Loucy (cell line): ENCODE data around the gene DCAF11.
A peak's percentile ranks its signal among the peaks of the same experiment; 100 is the strongest.

Source experiments
- H2AFZ ChIP-seq: fragments of 200-600 bp; sonication (generic); 2 replicates; pipeline ENCODE4 v1.6.0; 2016; ENCODE audit warnings: antibody characterized with exemption, mild to moderate bottlenecking, low read length, moderate library complexity
- H3F3A ChIP-seq: fragments of 200-600 bp; 2 replicates; pipeline ENCODE4 v1.6.0; 2016; ENCODE audit warnings: antibody characterized with exemption, low read depth, mild to moderate bottlenecking
- H3K27me3 ChIP-seq: fragments of 200-600 bp; sonication (generic); 2 replicates; pipeline ENCODE4 v1.6.1; 2014; ENCODE audit warnings: low read length, mild to moderate bottlenecking; ENCODE audit not compliant: insufficient read depth, poor library complexity, severe bottlenecking
- H3K36me3 ChIP-seq: fragments of 200-600 bp; sonication (generic); 2 replicates; pipeline ENCODE4 v1.6.1; 2016; ENCODE audit warnings: low read length; ENCODE audit not compliant: insufficient read depth
- H3K4me1 ChIP-seq: fragments of 200-600 bp; sonication (generic); 2 replicates; pipeline ENCODE4 v1.5.1; 2014; ENCODE audit warnings: low read length, mild to moderate bottlenecking; ENCODE audit not compliant: insufficient read depth, poor library complexity, severe bottlenecking
- H3K4me2 ChIP-seq: fragments of 200-600 bp; sonication (generic); 2 replicates; pipeline ENCODE4 v1.6.0; 2014; ENCODE audit warnings: antibody characterized with exemption, low read length, low read depth, mild to moderate bottlenecking; ENCODE audit not compliant: poor library complexity, severe bottlenecking
- H3K4me3 ChIP-seq: fragments of 200-600 bp; sonication (generic); 2 replicates; pipeline ENCODE4 v1.5.1; 2014; ENCODE audit warnings: low read length, mild to moderate bottlenecking, mixed read lengths; ENCODE audit not compliant: poor library complexity, severe bottlenecking
- H3K79me2 ChIP-seq: fragments of 200-600 bp; sonication (generic); 2 replicates; pipeline ENCODE4 v1.6.1; 2014; ENCODE audit warnings: low read length; ENCODE audit not compliant: insufficient read depth
- H3K9ac ChIP-seq: fragments of 200-600 bp; sonication (generic); 2 replicates; pipeline ENCODE4 v1.6.0; 2014; ENCODE audit warnings: mild to moderate bottlenecking, low read depth, low read length, moderate library complexity; ENCODE audit not compliant: poor library complexity, severe bottlenecking
- H3K9me2 ChIP-seq: fragments of 200-600 bp; sonication (generic); replicated peaks from 2 replicates; pipeline ENCODE4 v1.6.1; 2016; ENCODE audit warnings: low read depth, low read length, mixed read lengths
- H3K9me3 ChIP-seq: fragments of 200-600 bp; sonication (generic); 2 replicates; pipeline ENCODE4 v1.6.1; 2014; ENCODE audit warnings: mild to moderate bottlenecking, antibody characterized with exemption, low read length, low read depth; ENCODE audit not compliant: insufficient read depth
- H4K20me1 ChIP-seq: fragments of 200-600 bp; sonication (generic); 2 replicates; pipeline ENCODE4 v1.6.0; 2014; ENCODE audit warnings: antibody characterized with exemption, low read length, mild to moderate bottlenecking; ENCODE audit not compliant: insufficient read depth, poor library complexity, severe bottlenecking
- EZH2phosphoT487 ChIP-seq: fragments of 200-600 bp; IDR thresholded peaks from 2 replicates; pipeline ENCODE4 v1.6.1; 2018; ENCODE audit warnings: antibody characterized with exemption, mild to moderate bottlenecking, moderate library complexity, borderline replicate concordance
- TF ChIP-seq, protein P1 (sequence below): fragments of 200-600 bp; sonication (generic); conservative IDR thresholded peaks from 2 replicates; pipeline ENCODE4 v1.5.1; 2014; ENCODE audit warnings: mild to moderate bottlenecking, antibody characterized with exemption, low read length

Gene DCAF11

DNA sequence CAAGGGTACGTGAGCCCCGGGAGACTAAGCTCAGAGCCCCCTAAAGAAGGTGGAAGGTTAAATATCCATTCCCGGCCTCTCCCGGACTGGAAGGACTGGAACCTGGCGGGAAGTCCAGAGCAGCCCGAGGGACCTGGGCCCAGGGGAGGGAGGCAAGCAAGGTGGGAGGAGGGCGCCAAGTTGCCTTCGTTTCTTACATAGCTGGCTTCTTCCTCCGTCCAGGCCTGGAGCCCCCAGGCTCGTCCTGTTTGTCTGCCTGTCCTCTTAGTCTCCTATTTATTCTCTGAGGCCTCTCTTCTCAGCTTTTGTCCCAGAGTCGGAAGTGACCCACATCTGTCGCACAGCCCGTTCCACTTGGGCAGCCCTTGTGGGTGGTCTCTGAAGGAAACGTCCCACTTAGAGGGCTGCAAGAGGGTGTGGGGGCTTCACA, 19.7 kb upstream of the DCAF11 start:
- Histone ChIP-seq H4K20me1 (no peaks in the 10 kb centered on the region), H3K9me3 (no peaks in the 10 kb centered on the region), H3K36me3 (no peaks in the 10 kb centered on the region; the same call in 1 of the 2 replicates), H3K4me3 (peak overlapping the region; percentile 93), H3K9me2 (no peaks in the 10 kb centered on the region), H3F3A (no peaks in the 10 kb centered on the region; the same call in 1 of the 2 replicates), H3K79me2 (peaks cover 33% of the 10 kb centered on the region), H3K4me2 (peak overlapping the region; percentile 90), H3K4me1 (peaks cover 26% of the 10 kb centered on the region), H3K27me3 (no peaks in the 10 kb centered on the region), H2AFZ (0 out of 2 replicates have a peak overlapping the region, but pooled peaks have one; percentile 65), H3K9ac (peak overlapping the region; percentile 99)
- TF ChIP-seq, protein P1, sequence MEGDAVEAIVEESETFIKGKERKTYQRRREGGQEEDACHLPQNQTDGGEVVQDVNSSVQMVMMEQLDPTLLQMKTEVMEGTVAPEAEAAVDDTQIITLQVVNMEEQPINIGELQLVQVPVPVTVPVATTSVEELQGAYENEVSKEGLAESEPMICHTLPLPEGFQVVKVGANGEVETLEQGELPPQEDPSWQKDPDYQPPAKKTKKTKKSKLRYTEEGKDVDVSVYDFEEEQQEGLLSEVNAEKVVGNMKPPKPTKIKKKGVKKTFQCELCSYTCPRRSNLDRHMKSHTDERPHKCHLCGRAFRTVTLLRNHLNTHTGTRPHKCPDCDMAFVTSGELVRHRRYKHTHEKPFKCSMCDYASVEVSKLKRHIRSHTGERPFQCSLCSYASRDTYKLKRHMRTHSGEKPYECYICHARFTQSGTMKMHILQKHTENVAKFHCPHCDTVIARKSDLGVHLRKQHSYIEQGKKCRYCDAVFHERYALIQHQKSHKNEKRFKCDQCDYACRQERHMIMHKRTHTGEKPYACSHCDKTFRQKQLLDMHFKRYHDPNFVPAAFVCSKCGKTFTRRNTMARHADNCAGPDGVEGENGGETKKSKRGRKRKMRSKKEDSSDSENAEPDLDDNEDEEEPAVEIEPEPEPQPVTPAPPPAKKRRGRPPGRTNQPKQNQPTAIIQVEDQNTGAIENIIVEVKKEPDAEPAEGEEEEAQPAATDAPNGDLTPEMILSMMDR: no peak
- TF ChIP-seq EZH2phosphoT487: no peak

DNA sequence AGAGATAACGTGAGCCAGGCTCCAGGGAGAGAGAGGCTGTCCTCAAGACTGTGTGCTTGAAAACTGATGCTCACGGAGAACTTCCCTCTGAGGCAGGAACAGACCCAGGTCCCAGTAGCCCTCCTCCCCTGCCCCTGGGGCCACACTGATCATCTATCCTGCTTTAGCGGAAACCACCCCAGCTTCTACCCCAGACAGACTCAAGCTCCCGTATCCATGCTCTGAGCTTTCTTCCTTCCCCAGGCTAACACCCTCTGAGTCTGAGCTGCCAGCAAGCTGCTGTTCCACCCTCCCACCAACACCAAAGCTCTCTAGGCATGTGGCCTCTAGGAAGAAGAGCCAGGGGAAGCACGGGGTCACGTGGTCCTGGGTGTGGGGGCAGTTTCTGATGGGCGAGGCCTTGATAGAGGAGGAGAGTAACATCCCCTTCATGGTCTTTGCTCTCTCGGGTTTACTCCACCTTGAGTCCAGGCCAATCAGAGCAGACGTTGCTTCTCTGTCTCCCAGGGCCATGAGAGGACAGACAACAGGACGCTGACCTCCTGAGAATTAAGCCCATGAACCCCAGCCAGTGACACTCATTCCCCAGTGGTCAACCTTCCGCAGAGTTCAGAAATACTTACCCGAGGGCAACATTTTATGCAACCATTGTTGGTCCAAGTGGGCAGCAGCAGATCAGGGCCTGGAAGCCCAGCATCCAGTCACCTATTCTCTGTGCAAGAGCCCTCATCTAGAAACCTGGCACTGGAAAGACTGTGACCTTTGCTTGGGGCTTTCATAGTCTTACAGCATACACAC, 19.1 kb upstream of the DCAF11 start:
- TF ChIP-seq, protein P1: no peak
- TF ChIP-seq EZH2phosphoT487: no peak
- H3K9me2 ChIP-seq: no peaks in the 10 kb centered on the region
- peak overlapping the region; percentile 93 for H3K4me3 ChIP-seq
- peaks cover 33% of the 10 kb centered on the region for H3K79me2 ChIP-seq
- H3K27me3 ChIP-seq: no peaks in the 10 kb centered on the region
- H3K36me3 ChIP-seq: no peaks in the 10 kb centered on the region; the same call in 1 of the 2 replicates
- H3F3A ChIP-seq: no peaks in the 10 kb centered on the region; the same call in 1 of the 2 replicates
- no peaks in the 10 kb centered on the region for H4K20me1 ChIP-seq
- H3K4me2 ChIP-seq: peak overlapping the region; percentile 90
- H3K4me1 ChIP-seq: peaks cover 26% of the 10 kb centered on the region
- H3K9me3 ChIP-seq: no peaks in the 10 kb centered on the region
- peak overlapping the region; percentile 99 for H3K9ac ChIP-seq
- no peak overlapping the region for H2AFZ ChIP-seq

DNA sequence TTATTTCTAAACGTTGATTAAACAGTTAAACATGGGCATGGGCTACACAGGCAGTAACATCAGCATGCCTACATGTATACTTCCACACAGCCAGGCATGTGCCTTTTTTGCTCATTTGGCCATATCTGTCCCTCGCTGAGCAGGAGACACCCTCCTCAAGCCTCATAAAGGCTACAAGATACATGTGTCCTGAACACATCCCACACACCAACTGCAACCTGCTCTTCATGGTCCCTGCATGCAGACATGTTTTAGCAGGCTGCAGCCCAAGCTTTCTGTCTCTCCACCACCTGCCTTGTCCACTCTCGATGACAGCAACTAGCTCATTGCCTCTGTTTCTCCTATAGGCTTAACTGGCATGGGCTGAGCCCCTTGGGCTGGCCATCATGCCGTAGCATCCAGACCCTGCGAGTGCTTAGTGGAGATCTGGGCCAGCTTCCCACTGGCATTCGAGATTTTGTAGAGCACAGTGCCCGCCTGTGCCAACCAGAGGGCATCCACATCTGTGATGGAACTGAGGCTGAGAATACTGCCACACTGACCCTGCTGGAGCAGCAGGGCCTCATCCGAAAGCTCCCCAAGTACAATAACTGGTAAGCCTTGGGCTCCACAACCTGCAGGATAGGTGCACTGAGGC, 17.9 kb upstream of the DCAF11 start:
- TF ChIP-seq EZH2phosphoT487: no peak
- TF ChIP-seq, protein P1: no peak
- Histone ChIP-seq H4K20me1 (no peaks in the 10 kb centered on the region), H3K9ac (no peak overlapping the region), H3K27me3 (no peaks in the 10 kb centered on the region), H3K79me2 (peaks cover 33% of the 10 kb centered on the region), H3K9me2 (no peaks in the 10 kb centered on the region), H2AFZ (no peak overlapping the region), H3F3A (no peaks in the 10 kb centered on the region; the same call in 1 of the 2 replicates), H3K4me2 (peak overlapping the region; percentile 90), H3K4me1 (peaks cover 26% of the 10 kb centered on the region), H3K9me3 (no peaks in the 10 kb centered on the region), H3K36me3 (no peaks in the 10 kb centered on the region; the same call in 1 of the 2 replicates), H3K4me3 (no peak overlapping the region)
